HG03442 (cell line): ENCODE measurements around the gene NARS2.
A peak's percentile ranks its signal among the peaks of the same experiment; 100 is the strongest.
"Not testable (repeated sequence)": the region's sequence is repeated elsewhere in the genome, so short reads cannot be mapped to it uniquely, and the experiment has no call there.

Source experiments
- ATAC-seq: cut with Tn5 transposase; IDR thresholded peaks from one replicate; pipeline ENCODE4 v1.9.1; 2021; ENCODE audit warnings: mild to moderate bottlenecking, moderate library complexity; ENCODE audit not compliant: unreplicated experiment

The NARS2 gene

DNA sequence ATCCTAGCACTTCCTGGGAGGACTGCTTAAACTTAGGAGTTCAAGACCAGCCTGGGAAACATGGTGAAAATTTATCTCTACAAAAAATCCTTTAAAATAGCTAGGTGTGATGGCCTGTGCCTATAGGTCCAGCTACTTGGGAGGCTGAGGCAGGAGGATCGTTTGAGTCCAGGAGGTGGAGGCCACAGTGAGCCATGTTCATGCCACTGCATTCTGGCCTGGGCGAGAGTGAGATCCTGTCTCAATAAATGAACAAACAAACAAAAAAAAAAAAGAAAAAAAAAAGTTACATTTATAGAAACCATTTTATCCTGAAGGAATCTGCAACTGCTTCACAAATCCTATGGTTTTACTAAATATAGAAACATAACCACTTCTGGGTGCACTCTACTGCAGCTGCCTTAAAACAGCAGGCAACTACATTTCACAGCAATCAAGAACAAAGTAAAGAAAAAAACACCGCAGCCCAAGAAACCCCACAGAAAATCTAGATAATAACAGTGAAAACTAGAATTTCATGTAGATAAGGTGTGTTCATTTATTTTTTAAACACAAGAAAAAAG lies 81.2 kb downstream of the NARS2 start:
- no peak for ATAC-seq

DNA sequence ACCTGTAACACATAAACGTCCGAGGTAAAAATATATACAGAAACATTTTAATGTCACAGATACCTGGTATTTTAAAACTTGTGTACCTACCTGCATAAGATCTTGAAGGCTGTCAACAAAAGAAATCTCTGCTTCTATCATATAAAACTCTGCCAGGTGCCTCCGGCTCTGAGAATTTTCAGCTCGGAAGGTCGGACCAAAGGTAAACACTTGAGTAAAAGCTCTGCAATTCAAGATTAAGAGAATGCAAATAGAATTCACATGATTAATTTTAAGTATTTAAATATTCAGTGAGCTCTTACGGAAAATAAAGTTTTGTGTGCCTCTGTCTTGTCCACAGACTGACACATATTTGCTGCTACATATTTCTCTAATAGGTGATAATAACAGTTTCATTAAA lies 81.7 kb downstream of the NARS2 start:
- no peak for ATAC-seq

DNA sequence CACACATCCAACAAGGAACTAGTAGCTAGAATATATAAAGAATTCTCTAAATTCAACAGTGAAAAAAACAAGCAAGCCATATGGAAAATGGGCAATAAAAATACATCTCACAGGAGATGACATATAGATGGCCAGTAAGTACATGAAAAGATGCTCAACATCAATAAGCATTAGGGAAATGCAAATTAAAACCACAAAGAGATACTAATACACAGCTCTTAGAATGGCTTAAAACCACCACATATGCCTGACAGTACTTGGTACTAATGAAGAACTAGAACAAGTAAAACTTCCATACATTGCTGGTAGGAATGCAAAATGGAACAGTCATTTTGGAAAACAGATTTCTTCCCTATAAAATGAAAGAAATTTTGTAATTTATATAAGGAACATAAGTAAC lies 85.5 kb downstream of the NARS2 start:
- no peak for ATAC-seq

DNA sequence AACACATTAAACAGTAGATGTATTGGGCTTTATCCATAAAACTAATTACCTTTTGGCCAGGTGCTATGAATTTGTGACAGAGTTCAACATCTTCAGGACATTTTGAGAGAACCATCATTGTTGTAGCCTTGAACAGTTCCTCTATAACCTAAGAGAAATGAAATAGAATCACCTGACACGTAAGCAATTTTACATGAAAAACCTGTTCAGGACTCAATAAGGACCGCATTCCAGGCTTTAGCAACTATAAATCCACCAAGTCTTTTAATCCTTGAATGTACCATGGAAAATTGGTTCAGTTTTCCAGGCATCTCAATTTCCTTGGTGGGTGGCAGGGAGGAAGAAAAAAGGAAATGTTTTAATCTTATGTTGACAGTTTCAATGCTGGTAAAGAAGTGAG lies 96.1 kb downstream of the NARS2 start:
- ATAC-seq = no peak

DNA sequence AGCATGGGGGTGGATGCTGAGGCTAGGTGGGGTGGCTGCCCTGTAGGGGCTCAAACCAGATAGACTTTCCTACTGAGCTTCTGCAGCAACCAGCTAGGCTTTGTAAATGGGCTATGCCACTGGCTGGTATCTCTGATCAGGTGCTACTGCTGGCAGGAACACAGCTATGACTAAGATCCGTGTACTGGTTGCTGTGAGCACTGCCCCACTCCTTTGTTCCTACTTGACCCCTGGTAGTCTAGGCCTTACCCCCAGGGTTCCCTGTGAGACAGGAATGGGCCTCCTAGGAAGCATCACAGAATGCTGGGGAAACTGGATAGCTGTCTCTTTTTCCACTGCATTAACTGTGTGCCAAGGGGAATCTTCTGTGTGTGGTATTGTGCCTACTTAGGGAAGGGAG lies 98.6 kb downstream of the NARS2 start:
- no peak for ATAC-seq

DNA sequence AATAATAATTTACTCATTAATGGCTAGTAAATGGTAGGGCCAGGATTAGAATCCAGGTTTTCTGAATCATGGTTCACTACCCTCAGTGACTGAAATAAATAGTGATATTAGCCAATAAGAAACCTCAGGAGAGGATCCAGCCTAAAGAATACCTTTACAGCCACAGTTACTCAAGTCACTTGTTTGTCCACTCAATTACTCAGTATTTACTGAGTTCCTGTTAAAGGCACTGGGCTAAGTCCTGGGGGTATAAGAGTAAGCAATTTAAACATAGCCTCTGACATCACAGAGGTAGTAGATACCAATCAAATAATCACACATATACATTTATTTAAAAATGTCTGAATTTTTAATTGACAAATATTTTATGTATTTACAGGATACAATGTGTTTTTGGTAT lies 100.2 kb downstream of the NARS2 start:
- ATAC-seq = no peak

DNA sequence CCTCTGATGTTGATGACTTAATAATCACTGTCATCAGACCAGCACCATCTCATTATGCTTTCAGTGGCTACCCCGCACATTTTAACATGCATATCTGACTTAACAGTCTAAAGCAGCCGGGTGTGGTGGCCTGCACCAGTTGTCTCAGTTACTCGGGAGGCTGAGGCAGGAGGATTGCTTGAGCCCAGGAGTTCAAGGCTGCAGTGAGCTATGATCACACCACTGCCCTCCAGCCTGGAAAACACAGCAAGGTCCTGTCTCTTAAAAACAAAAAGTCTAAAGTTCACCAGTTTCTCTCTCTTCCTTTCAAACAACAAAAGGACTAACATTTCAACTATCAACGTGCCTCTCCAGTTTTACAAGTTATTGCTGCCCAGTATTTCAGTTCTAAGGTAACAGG lies 101.8 kb downstream of the NARS2 start:
- ATAC-seq = no peak

DNA sequence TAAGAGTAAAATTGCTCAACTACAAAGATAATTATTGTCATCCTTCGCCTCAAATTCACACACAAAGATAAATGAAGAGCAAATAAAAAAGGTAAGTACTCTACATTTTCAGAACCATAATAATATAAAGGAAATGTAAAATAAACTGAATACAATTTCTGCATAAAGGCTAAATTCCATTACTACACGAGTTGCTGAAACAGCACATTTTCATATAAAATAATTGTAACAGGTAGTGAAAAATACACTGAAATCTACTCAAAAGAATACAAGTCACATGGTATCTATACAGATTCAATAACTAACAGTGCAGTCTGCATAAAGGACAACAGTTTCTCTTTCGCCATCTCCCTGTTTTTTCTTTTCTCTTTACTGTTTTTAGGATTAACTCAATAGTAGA lies 102.3 kb downstream of the NARS2 start:
- ATAC-seq = no peak

DNA sequence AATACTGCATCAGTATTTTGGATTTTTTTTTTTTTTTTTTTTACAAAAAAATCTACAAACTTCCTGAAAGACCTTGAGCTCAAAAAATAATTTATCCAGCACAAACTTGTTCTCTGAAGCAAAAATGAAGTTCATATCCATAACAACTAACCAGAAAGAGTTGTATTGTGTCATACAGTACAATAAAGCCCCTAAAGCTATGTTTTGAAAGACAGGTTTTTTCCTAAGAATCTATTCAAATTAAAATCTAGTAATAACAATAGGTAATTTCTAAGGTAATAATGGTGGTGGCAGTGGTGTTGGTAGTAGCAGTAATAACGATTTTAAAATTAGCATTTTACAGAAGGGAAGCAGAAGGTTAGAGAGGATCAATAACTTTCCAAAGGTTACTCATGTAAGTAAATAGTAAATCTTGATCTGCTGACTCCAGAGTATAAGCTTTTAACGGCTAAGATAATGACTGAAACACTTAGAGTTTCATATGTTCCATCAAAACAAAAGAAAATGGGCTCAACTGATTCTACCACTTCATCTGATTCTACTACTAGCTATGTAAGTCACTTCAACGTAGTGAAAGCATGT lies 103.7 kb downstream of the NARS2 start:
- no peak for ATAC-seq

DNA sequence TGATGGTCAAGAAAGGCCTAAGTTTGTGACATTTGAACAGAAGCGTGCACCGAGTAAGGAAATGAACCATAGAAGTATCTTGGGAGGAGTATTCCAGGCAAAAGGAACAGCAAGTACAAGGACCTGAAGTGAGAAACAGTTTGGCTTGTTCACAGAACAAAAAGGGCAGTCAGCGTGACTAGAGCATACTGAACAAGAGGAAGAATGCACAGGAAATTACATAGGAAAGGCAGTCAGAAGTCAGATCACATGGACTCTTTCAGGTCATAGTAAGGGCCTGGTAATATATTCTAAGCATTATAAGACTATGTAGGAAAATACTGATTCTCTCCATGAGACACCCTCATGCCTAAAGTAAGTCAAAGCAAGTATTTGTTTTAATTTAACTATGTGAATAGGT lies 104.8 kb downstream of the NARS2 start:
- no peak for ATAC-seq

DNA sequence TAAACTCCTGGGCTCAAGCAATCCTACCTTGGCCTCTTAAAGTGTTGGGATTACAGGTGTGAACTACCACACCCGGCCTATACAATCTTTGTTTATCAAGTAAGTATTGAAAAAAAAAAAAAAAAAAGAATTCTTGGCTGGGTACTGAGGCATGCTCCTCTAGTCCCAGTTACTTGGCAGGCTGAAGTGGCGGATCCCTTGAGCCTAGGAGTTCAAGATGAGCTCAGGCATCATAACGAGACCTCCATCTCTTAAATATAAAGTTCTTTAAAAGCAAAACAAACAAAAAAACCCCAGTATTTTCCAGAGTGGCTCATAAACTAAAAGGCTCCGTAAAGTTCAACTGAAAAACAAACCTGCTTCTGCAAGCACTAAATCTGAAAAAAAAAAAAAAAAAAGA lies 106.7 kb downstream of the NARS2 start:
- ATAC-seq = no peak

DNA sequence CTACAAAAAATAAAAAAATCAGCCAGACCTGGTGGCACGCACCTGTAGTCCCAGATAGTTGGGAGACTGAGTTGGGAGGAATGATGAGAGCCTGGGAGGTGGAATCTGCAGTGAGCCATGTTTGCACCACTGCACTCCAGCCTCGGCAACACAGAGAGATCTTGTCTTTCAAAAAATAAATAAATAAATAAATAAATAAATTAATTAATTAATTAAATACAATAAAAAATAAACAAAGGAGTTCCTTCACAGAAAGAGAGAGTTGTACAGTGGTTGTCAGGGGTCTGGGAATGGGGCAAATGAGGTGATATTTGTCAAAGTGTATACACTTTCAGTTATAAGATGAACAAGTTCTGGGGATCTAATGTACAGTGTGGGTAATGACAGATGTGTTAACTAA lies 107.3 kb downstream of the NARS2 start:
- ATAC-seq = no peak

DNA sequence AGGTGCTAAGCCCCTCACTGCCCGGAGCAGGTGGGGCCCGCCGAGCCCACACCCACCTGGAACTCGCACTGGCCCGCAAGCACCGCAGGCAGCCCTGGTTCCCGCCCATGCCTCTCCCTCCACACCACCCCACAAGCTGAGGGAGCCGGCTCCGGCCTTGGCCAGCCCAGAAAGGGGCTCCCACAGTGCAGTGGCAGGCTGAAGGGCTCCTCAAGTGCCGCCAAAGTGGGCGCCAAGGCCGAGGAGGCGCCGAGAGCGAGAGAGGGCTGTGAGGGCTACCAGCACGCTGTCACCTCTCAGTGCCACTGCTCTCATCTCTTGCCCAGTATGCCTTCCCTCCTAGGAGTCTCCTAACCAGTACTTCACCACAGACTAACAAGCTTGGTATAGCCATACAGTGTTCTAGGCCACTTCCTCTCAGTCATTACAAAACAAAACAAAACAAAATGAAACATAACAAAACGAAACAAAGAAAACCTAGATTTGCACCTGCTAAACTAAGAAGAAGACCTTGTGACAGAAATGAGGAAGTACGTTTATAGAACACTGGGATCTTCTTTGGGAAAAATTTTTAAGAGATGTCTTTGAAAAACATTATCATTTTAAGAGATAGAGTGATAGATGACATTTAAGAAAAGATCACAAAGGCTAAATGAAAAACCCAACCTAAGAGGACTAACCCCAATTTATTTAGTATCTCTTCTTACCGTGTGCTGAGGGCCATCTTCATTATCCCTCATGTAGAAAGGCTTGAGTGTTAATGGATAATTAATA lies 109.3 kb downstream of the NARS2 start:
- ATAC-seq = peak; percentile 99

DNA sequence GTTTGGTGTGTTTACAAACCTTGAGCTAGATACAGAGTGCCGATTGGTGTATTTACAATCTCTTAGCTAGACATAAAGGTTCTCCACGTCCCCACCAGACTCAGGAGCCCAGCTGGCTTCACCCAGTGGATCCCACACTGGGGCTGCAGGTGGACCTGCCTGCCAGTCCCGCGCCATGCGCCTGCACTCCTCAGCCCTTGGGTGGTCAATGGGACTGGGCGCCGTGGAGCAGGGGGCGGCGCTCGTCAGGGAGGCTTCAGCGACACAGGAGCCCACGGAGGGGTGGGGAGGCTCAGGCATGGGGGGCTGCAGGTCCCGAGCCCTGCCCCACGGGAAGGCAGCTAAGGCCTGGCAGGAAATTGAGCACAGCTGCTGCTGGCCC lies 109.9 kb downstream of the NARS2 start:
- ATAC-seq = not testable (repeated sequence)

DNA sequence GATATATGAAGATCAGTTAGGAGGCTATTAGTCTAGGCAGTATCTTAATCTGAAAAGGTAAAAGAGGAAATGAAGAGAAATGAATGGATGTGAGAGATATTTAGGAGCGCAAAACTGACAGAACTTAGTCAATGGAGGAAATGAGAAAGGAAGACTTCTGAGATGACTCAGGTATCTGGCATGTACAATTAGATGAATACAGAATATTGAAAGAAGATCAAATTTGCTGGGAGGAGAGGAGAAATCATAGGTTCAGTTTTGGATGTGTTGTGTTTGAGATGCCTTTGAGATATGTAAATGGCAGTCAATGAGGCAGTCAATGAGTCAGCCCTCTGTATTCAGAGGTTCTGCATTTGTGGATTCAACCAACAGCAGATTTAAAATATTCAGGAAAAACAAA lies 114.2 kb downstream of the NARS2 start:
- ATAC-seq = no peak

DNA sequence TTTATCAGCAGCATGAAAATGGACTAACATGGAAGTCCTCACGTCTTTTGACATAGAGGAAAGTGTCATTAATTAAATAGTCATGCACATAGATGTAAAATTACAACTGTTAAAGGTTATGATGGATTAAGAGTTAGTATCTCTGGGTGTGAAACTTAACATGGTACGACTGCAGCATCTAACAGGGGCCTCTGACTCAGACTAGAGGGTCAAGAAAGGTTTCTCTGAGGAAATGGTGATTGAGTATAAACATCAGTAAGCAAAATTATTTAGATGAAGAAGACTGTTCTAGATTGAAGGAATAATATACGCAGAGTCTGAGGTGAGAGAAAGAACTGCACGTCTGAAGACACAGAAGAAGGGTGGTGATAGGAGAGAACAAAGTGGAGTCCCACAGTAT lies 114.9 kb downstream of the NARS2 start:
- ATAC-seq = no peak

DNA sequence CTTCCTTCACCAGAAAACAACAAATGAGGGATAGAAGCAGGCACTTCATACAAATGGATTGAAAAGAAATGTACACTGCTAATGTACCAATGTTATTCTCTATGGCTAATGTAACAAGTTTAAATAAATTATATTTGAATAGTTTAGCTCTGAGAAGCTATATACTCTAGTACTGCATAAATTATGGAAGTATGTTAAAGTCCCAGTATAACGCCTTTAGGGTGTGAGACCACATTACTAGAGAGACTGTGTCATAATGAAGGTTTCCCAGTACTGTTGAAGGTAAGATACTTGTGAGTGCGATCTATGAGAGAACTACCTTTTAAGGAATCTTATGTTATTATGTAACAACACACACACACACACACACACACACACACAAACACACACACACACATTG lies 117.2 kb downstream of the NARS2 start:
- ATAC-seq = no peak

DNA sequence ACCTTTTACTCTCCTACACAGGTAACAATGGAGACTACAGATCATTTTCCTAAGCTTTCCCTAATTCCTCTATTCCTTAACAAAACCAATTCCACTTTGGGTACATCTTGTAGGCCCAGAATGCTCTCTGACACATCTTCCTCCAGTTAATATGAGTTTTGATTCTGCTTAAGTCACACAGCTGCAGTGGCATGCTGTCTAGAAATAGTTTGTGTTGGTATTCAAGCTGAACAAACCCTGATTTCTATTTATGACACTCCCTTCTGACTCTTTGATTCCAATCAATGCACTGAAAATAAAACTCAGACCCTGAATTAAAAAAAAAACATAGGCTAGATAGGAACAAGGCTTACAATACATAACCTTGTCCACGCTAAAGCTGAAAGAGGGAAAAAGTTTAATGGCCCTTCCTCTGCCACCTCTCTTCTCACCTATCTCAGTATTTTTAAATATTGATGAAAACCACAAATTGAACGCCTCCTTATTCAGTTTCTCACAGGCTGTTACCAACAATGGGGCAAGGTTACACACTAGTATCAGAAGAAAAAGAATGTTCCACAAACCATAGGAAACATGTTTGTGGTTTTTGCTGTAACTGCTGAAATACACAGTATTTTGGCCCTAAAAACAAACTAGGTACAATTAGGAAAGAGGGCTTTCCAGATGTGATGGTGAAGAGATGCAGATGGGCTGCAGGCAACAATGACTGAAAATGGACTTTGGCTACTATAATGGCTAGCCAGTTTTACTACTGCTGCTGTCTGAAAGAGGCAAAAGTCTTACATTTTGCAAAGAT lies 121.3 kb downstream of the NARS2 start:
- no peak for ATAC-seq

DNA sequence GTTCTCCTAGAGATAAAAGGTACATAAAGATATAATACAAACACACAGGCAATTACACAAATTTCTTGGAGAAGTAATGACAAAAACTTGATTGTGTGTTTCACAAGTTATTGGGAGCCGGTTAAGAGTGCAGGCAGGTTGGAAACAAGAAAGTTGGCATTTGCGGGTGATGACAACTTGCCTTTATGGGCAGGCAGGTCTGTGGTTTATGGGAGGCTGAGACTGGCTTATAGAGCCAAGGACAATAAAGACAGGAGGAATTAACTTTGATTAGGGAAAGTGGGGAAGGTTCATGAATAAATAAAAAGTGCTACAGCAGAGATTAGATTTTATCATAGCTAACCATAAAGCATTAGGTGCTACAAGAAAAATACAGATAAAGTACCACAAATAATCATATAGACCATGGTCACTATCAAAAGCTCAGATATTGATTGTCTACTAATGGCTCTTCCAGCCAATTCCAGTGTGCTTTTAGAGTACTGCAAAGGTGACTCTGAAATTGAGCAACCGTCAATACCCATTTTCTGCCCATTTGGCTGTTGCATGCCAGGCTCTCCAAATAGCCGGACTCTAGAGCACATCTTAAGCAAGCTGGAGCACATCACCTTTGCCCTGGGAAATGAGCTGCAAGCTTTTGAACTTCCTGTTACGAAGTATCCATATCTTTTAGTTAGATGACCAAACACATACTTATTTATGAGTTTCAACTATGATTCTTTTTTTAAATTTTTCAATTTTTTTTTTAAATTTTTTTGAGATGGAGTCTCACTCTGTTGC lies 123.1 kb downstream of the NARS2 start:
- ATAC-seq = no peak

DNA sequence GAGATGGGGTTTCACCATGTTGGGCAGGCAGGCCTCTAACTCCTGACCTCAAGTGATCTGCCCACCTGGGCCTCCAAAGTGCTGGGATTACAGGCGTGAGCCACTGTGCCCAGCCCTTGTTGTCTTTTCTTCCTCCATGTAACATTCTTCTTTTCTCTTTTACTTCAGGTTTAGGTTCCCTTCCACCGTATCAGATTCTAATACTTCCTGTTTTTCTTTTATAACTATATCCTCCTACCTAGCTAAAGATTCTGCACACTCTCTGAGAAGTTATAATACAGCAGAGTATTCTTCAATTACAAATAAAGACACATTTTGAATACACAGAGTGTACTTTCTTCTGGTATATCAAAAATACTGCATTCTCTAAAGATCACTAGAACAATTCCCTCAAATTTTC lies 123.8 kb downstream of the NARS2 start:
- ATAC-seq = no peak

DNA sequence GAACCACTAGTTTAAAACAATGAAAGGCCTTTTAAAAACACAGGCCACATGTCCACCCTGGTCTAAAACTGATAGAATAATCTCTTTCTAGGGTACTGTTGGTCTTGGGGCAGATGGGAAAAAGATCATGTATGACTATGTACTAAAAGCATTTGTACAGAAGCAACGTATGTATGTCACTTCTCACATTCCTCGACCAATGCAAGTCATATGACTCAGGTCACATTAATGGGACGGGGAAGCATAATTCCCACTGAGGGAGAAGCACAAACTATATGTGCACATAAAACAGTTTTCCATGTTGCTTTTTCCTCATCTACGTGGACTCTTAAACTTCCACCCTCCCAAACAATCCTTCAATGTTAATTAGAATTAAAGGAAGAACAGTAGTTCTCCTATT lies 124.8 kb downstream of the NARS2 start:
- ATAC-seq = no peak
